ENCODE data around the gene SETD1B. TPM values are rescaled to one million over a fixed set of nuclear protein-coding genes. Genes with fewer than 3 reads are reported as not detected.
A peak's percentile ranks its signal among the peaks of the same experiment; 100 is the strongest.
"Not testable (repeated sequence)": the region's sequence is repeated elsewhere in the genome, so short reads cannot be mapped to it uniquely, and the experiment has no call there.

SETD1B gene
- total RNA-seq, 2 experiments from 2014 or later, result 26.5 to 26.9 TPM

- POLR2A ChIA-PET, result interaction anchor here (1.1 to 1.9 kb wide), 4 partner anchors 10 to 49 kb away, joined by 3 to 4 read pairs (median 4); partner anchors contain the start of gene PSMD9
- peak; percentile 99 for DNase-seq
- Mint-ChIP-seq H3K4me1 (peaks cover 22% of the 10 kb centered on the region), H3K27ac (peak overlapping the region; percentile 84), H3K4me3 (peak overlapping the region; percentile 97), H3K9me3 (no peaks in the 10 kb centered on the region), H3K27me3 (no peaks in the 10 kb centered on the region), H3K36me3 (ENCODE audit: low read depth) (no peaks in the 10 kb centered on the region)
- CTCF ChIA-PET, result interaction anchor here (0.6 to 3.2 kb wide), 6 partner anchors 28 to 197 kb away, joined by 3 to 12 read pairs (median 4); no protein-coding TSS in a partner anchor
Measured at GRCh38 chr12:121839106-121839992, 35.5 kb downstream of the SETD1B start.

- H3K27ac Mint-ChIP-seq, result peak overlapping the region; percentile 84
- H3K27me3 Mint-ChIP-seq, result no peaks in the 10 kb centered on the region
- peak overlapping the region; percentile 97 for H3K4me3 Mint-ChIP-seq
- no peaks in the 10 kb centered on the region for H3K9me3 Mint-ChIP-seq
- ChIA-PET CTCF (interaction anchor here (1.2 to 2.2 kb wide), 3 partner anchors 29 to 48 kb away, joined by 3 to 7 read pairs (median 3); partner anchors contain the start of gene PSMD9), POLR2A (interaction anchor here (1.1 to 1.9 kb wide), 2 partner anchors 38 to 48 kb away, joined by 3 to 4 read pairs; partner anchors contain the start of gene PSMD9)
- no peaks in the 10 kb centered on the region for H3K36me3 Mint-ChIP-seq (ENCODE audit: low read depth)
- no peak for DNase-seq
- peaks cover 22% of the 10 kb centered on the region for H3K4me1 Mint-ChIP-seq
Measured at GRCh38 chr12:121839993-121840761, 36.4 kb downstream of the SETD1B start.

- H3K4me3 Mint-ChIP-seq, result no peak overlapping the region
- DNase-seq, result no peak
- ChIA-PET CTCF (interaction anchor here (1.0 to 1.3 kb wide), 3 partner anchors 31 to 49 kb away, joined by 3 to 4 read pairs (median 3); no protein-coding TSS in a partner anchor), POLR2A (interaction anchor here (0.6 kb wide), 1 partner anchor 353 kb away, joined by 3 read pairs; no protein-coding TSS in a partner anchor)
- H3K4me1 Mint-ChIP-seq, result peaks cover 22% of the 10 kb centered on the region
- no peaks in the 10 kb centered on the region for H3K9me3 Mint-ChIP-seq
- no peaks in the 10 kb centered on the region for H3K27me3 Mint-ChIP-seq
- H3K27ac Mint-ChIP-seq, result no peak overlapping the region
- H3K36me3 Mint-ChIP-seq (ENCODE audit: low read depth), result no peaks in the 10 kb centered on the region
Measured at GRCh38 chr12:121843236-121843982, 39.6 kb downstream of the SETD1B start.

- CTCF ChIA-PET, result interaction anchor here (0.8 to 1.0 kb wide), 2 partner anchors 34 to 42 kb away, joined by 3 read pairs; no protein-coding TSS in a partner anchor
- no peaks in the 10 kb centered on the region for H3K36me3 Mint-ChIP-seq (ENCODE audit: low read depth)
- H3K27ac Mint-ChIP-seq, result no peak overlapping the region
- H3K4me1 Mint-ChIP-seq, result peaks cover 4% of the 10 kb centered on the region
- POLR2A ChIA-PET, result no interaction called here
- H3K9me3 Mint-ChIP-seq, result no peaks in the 10 kb centered on the region
- H3K4me3 Mint-ChIP-seq, result no peak overlapping the region
- DNase-seq, result no peak
- no peaks in the 10 kb centered on the region for H3K27me3 Mint-ChIP-seq
Measured at GRCh38 chr12:121845701-121846100, 41.9 kb downstream of the SETD1B start.

GRCh38 chr12:121849211-121849610, 45.4 kb downstream of the SETD1B start:
- POLR2A ChIA-PET, result no interaction called here
- CTCF ChIA-PET, result no interaction called here
- no peak overlapping the region for H3K27ac Mint-ChIP-seq
- no peak for DNase-seq
- no peak overlapping the region for H3K4me3 Mint-ChIP-seq
- no peaks in the 10 kb centered on the region for H3K4me1 Mint-ChIP-seq
- no peaks in the 10 kb centered on the region for H3K27me3 Mint-ChIP-seq
- H3K9me3 Mint-ChIP-seq, result no peaks in the 10 kb centered on the region
- H3K36me3 Mint-ChIP-seq (ENCODE audit: low read depth), result no peaks in the 10 kb centered on the region

- CTCF ChIA-PET, result no interaction called here
- no peaks in the 10 kb centered on the region for H3K27me3 Mint-ChIP-seq
- DNase-seq, result no peak
- H3K27ac Mint-ChIP-seq, result no peak overlapping the region
- H3K4me3 Mint-ChIP-seq, result no peak overlapping the region
- POLR2A ChIA-PET, result no interaction called here
- H3K9me3 Mint-ChIP-seq, result no peaks in the 10 kb centered on the region
- H3K4me1 Mint-ChIP-seq, result no peaks in the 10 kb centered on the region
- H3K36me3 Mint-ChIP-seq (ENCODE audit: low read depth), result no peaks in the 10 kb centered on the region
Measured at GRCh38 chr12:121849665-121850064, 45.9 kb downstream of the SETD1B start.

- H3K4me1 Mint-ChIP-seq; CTCF ChIA-PET; H3K36me3 Mint-ChIP-seq (ENCODE audit: low read depth); H3K27ac Mint-ChIP-seq; H3K4me3 Mint-ChIP-seq; DNase-seq; H3K9me3 Mint-ChIP-seq; H3K27me3 Mint-ChIP-seq: not testable (repeated sequence)
- POLR2A ChIA-PET, result interaction anchor here (0.7 kb wide), 1 partner anchor 31 kb away, joined by 3 read pairs; no protein-coding TSS in a partner anchor
Measured at GRCh38 chr12:121852392-121852791, 48.6 kb downstream of the SETD1B start.

GRCh38 chr12:121857322-121858246, 53.8 kb downstream of the SETD1B start:
- H3K27me3 Mint-ChIP-seq, result no peaks in the 10 kb centered on the region
- H3K9me3 Mint-ChIP-seq, result no peaks in the 10 kb centered on the region
- H3K27ac Mint-ChIP-seq, result no peak overlapping the region
- ChIA-PET POLR2A (no interaction called here), CTCF (no interaction called here)
- H3K36me3 Mint-ChIP-seq (ENCODE audit: low read depth), result no peaks in the 10 kb centered on the region
- H3K4me3 Mint-ChIP-seq, result no peak overlapping the region
- H3K4me1 Mint-ChIP-seq, result peaks cover 2% of the 10 kb centered on the region
- no peak for DNase-seq

GRCh38 chr12:121858318-121858661, 54.5 kb downstream of the SETD1B start:
- no peak for DNase-seq
- H3K4me3 Mint-ChIP-seq, result no peak overlapping the region
- CTCF ChIA-PET, result no interaction called here
- POLR2A ChIA-PET, result no interaction called here
- no peaks in the 10 kb centered on the region for H3K9me3 Mint-ChIP-seq
- no peak overlapping the region for H3K27ac Mint-ChIP-seq
- no peaks in the 10 kb centered on the region for H3K27me3 Mint-ChIP-seq
- peaks cover 2% of the 10 kb centered on the region for H3K4me1 Mint-ChIP-seq
- H3K36me3 Mint-ChIP-seq (ENCODE audit: low read depth), result no peaks in the 10 kb centered on the region

- Mint-ChIP-seq H3K27me3 (no peaks in the 10 kb centered on the region), H3K36me3 (ENCODE audit: low read depth) (no peaks in the 10 kb centered on the region), H3K9me3 (no peaks in the 10 kb centered on the region), H3K4me3 (no peak within 1 kb of the TSS), H3K4me1 (peaks cover 2% of the 10 kb centered on the region), H3K27ac (no peak within 1 kb of the TSS)
- ChIA-PET CTCF (no interaction called here), POLR2A (no interaction called here)
- no peak for DNase-seq
Measured at GRCh38 chr12:121858662-121859572, 55.1 kb downstream of the SETD1B start, which contains the start of gene HPD. Gene HPD (minus strand): TSS chr12:121858859. CDS start chr12:121858823, 36 bp downstream.

GRCh38 chr12:121860257-121860656, 56.4 kb downstream of the SETD1B start:
- peaks cover 2% of the 10 kb centered on the region for H3K4me1 Mint-ChIP-seq
- no peaks in the 10 kb centered on the region for H3K9me3 Mint-ChIP-seq
- POLR2A ChIA-PET, result no interaction called here
- no peak overlapping the region for H3K4me3 Mint-ChIP-seq
- no peak overlapping the region for H3K27ac Mint-ChIP-seq
- no peaks in the 10 kb centered on the region for H3K36me3 Mint-ChIP-seq (ENCODE audit: low read depth)
- no peaks in the 10 kb centered on the region for H3K27me3 Mint-ChIP-seq
- DNase-seq, result no peak
- CTCF ChIA-PET, result no interaction called here
